GM13977 (cell line): ENCODE measurements around the gene FAM222B.

Source experiments
- DNase-seq: peaks from one replicate; pipeline ENCODE4 v3.0.0; 2012; ENCODE audit warnings: low spot score
- in situ Hi-C: fragments of 300-500 bp; cut with MboI; formaldehyde crosslinking; loops from one replicate; pipeline ENCODE4 v1.12.0; 2022; ENCODE audit warnings: low sequenced_read_pairs, low pct_unique_long_range_greater_than_20kb, mixed read lengths, inconsistent platforms; ENCODE audit not compliant: unreplicated experiment
- TF ChIP-seq, protein P1 (sequence below): IDR thresholded peaks from 2 replicates; pipeline ENCODE4 v1.5.1; 2012; ENCODE audit warnings: mild to moderate bottlenecking, control low read depth; ENCODE audit not compliant: insufficient read depth; ENCODE audit errors: extremely low read depth, missing control alignments

Gene FAM222B

DNA sequence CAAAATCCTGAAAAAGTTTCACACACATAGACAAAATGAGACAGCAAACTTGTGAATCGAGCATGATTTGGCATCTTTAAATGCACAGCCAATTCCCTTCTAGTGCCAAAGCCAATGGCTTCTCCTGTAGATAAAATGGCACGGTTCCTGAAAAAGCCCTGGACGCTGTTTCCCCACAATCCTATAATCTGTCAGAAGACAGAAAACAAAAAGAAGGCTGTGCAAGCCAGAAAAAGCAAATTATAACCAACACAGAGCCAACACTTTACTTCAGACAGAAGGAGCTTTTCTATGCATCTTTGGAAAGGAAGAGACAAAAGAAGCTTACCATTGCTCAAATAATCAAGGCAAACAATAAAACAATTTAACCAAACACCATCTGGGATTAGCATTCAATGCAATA, 23.8 kb downstream of the FAM222B start:
- TF ChIP-seq, protein P1, sequence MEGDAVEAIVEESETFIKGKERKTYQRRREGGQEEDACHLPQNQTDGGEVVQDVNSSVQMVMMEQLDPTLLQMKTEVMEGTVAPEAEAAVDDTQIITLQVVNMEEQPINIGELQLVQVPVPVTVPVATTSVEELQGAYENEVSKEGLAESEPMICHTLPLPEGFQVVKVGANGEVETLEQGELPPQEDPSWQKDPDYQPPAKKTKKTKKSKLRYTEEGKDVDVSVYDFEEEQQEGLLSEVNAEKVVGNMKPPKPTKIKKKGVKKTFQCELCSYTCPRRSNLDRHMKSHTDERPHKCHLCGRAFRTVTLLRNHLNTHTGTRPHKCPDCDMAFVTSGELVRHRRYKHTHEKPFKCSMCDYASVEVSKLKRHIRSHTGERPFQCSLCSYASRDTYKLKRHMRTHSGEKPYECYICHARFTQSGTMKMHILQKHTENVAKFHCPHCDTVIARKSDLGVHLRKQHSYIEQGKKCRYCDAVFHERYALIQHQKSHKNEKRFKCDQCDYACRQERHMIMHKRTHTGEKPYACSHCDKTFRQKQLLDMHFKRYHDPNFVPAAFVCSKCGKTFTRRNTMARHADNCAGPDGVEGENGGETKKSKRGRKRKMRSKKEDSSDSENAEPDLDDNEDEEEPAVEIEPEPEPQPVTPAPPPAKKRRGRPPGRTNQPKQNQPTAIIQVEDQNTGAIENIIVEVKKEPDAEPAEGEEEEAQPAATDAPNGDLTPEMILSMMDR, result no peak
- in situ Hi-C loops, result no loop called here
- DNase-seq, result no peak

DNA sequence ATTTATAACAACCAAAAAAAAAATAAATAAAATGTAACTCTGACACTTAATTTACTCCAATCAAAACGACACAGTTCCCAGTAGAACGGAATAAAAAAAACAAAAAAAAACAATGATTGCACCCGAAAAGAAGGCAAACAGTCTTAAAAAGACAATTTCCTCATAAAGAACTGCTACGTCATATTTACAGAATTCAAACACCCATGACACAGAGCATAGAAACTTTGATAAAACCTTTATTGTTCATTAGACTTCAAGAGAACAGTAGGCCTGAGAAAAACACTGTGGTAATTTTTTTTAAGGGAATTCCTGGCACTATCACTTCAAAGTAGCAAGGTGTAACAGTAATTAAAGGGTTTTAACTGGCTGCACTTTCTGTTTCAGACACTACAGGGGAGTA, 26.1 kb downstream of the FAM222B start:
- no peak for DNase-seq
- in situ Hi-C loops, result no loop called here
- TF ChIP-seq, protein P1, result no peak

DNA sequence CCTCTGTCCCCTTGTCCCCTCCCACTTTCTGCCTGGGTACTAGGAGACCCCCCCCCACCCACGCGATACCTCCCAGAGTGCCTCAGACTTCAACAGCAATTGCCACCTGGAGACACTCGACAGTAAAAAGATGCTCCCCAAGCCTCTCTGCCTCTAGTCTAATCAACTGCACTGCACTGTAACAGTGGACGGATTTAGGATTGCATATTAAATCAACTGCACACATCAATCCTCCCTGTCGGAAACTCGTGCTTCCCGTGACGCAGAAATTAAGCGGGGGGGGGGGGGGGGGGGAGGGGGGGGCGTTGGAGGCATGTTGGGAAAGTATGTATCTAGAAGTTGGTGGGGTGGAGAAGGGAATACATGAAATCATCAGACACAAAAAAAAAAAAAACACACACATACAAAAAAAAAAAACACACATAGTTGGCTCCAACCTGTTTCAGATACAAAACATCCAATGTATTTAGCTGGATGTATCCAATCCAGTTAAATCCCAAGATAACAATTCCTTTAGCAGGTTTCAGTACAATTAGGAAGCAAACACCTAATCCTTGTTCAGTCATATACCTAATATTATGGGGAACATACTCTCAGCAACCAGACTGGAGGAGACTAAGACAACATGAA, 29.7 kb downstream of the FAM222B start:
- no peak for DNase-seq
- in situ Hi-C loops, result no loop called here
- TF ChIP-seq, protein P1, result no peak

DNA sequence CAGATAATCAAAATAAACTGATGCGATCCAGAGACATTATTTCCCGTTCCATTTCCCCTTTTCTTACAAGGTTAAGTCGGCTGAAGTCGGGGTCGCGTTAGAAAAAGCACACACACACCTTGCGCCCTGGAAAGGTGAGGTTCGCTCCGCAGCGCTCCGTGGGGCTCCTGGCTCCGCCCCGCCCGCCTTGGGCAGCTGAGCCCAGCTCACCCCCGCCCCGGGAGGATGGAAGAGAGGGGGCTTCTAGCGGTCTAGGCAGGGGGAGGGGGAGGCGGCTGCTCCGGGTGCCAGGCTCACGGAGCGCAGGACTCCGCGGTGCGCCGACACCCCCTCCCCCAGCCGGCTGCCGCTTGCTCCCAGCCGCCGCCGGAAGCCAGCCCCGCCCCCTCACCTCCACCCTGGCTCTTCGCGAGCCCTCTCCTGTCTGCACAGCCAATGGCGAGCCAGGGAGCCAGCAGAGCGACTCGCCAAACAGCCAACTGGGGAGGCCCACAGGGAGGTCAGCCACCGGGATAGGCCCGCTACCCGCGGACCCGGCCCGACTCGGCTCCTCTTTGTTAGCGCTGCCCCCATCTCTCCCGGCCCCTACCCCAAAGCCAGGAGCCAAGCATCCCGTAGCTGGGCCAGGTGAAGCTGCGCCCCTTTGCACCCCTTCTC, 30.4 kb downstream of the FAM222B start:
- in situ Hi-C loops, result no loop called here
- TF ChIP-seq, protein P1, result no peak
- peak; percentile 99 for DNase-seq

DNA sequence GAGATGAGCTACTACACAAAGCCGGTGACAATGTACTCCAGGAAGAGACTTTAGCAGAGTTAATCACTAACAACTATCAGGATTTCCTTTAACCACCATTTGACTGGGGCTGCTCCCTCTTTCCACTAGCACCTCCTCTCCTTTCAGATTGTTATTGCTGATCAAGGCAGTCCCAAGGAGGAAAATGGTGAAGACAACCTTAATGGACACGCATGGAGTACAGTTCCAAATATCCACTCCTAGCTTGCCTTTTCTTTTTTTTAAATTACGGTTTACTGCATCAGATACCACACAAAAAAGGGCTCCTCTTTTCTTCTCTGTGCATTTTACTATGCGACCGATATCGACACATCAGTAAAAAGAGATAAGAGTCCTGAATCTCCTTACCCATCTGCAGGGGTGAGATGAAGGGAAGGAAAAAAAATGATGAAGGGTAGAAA, 30.9 kb downstream of the FAM222B start:
- DNase-seq, result peak; percentile 23
- in situ Hi-C loops, result no loop called here
- TF ChIP-seq, protein P1, result no peak

DNA sequence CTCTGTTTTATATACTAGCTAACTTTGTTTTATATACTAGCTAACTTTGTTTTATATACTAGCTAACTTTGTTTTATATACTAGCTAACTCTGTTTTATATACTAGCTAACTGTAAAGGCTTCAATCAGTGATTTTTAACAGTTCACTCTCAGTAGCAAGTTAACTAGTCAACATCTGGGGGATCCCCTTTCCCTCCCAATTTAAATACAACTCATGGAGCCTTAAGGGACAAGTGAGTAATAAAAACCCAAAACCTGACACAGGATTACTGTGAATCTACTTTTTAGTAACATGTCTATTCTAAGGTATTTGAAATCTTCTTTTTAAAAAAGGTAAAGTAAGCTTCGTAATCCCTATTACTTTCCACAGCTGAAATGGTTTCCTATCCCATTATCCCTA, 32.2 kb downstream of the FAM222B start:
- DNase-seq, result peak; percentile 31
- in situ Hi-C loops, result no loop called here
- TF ChIP-seq, protein P1, result no peak
